Endometrial microvascular endothelial cells (primary cell): ENCODE measurements around the gene NDUFAF2. TPM values are rescaled to one million over a fixed set of nuclear protein-coding genes. Genes with fewer than 3 reads are reported as not detected.
"Not testable (repeated sequence)": the region's sequence is repeated elsewhere in the genome, so short reads cannot be mapped to it uniquely, and the experiment has no call there.

Experiments used
- in situ Hi-C: cut with HindIII; loops from 2 replicates; pipeline ENCODE4 v1.10.0; 2017; ENCODE audit warnings: low sequenced_read_pairs, low pct_unique_long_range_greater_than_20kb; ENCODE audit errors: inconsistent ontology term
- total RNA-seq: library from RNA; depleted of rRNA; stranded (reverse); fragments of >200 nt; gene quantifications from one replicate; pipeline ENCODE4 v1.2.3, GENCODE V29; 2015; ENCODE audit errors: inconsistent ontology term

The NDUFAF2 gene
- total RNA-seq, 1 donor from 2014 or later: 24.6 TPM

GRCh38 chr5:61029456-61030162 is 84.6 kb downstream of the NDUFAF2 start:
- in situ Hi-C loops: no loop called here

- in situ Hi-C loops: no loop called here
These were observed 85.1 kb downstream of the NDUFAF2 start for GRCh38 chr5:61030163-61030482.

- in situ Hi-C loops: not testable (repeated sequence)
These were observed 86.3 kb downstream of the NDUFAF2 start for GRCh38 chr5:61031301-61031700.

GRCh38 chr5:61044545-61044944 is 99.5 kb downstream of the NDUFAF2 start:
- in situ Hi-C loops: no loop called here

GRCh38 chr5:61047346-61047745 is 102.3 kb downstream of the NDUFAF2 start:
- in situ Hi-C loops: no loop called here

- in situ Hi-C loops: no loop called here
These were observed 103.5 kb downstream of the NDUFAF2 start for GRCh38 chr5:61048534-61048933.

- in situ Hi-C loops: no loop called here
These were observed 105.3 kb downstream of the NDUFAF2 start for GRCh38 chr5:61050292-61050691.

GRCh38 chr5:61051267-61051666 is 106.3 kb downstream of the NDUFAF2 start:
- in situ Hi-C loops: no loop called here

- in situ Hi-C loops: no loop called here
These were observed 107.9 kb downstream of the NDUFAF2 start for GRCh38 chr5:61052882-61053281.

- in situ Hi-C loops: no loop called here
These were observed 108.9 kb downstream of the NDUFAF2 start for GRCh38 chr5:61053937-61054336.

GRCh38 chr5:61055434-61056006 is 110.5 kb downstream of the NDUFAF2 start:
- in situ Hi-C loops: no loop called here

- in situ Hi-C loops: no loop called here
These were observed 114.5 kb downstream of the NDUFAF2 start for GRCh38 chr5:61059499-61059898.

- in situ Hi-C loops: no loop called here
These were observed 124.1 kb downstream of the NDUFAF2 start for GRCh38 chr5:61069150-61069549.

- in situ Hi-C loops: no loop called here
These were observed 126.5 kb downstream of the NDUFAF2 start for GRCh38 chr5:61071526-61071925.

GRCh38 chr5:61076626-61077025 is 131.6 kb downstream of the NDUFAF2 start:
- in situ Hi-C loops: no loop called here

GRCh38 chr5:61081741-61082140 is 136.7 kb downstream of the NDUFAF2 start:
- in situ Hi-C loops: no loop called here

GRCh38 chr5:61082516-61083280 is 137.7 kb downstream of the NDUFAF2 start:
- in situ Hi-C loops: no loop called here

GRCh38 chr5:61084658-61085057 is 139.7 kb downstream of the NDUFAF2 start:
- in situ Hi-C loops: no loop called here

- in situ Hi-C loops: no loop called here
These were observed 140.9 kb downstream of the NDUFAF2 start for GRCh38 chr5:61085885-61086284.

GRCh38 chr5:61087921-61088320 is 142.9 kb downstream of the NDUFAF2 start:
- in situ Hi-C loops: no loop called here
